HUES6 (cell line): ENCODE data around the gene OR2T35.
"Not testable (repeated sequence)": the region's sequence is repeated elsewhere in the genome, so short reads cannot be mapped to it uniquely, and the experiment has no call there.

Source experiments
- H3K27ac ChIP-seq: 2 replicates; pipeline ENCODE4 v1.7.0; 2013; ENCODE audit warnings: low read depth, mild to moderate bottlenecking, low read length, inconsistent platforms
- H3K27me3 ChIP-seq: 2 replicates; pipeline ENCODE4 v1.6.1; 2013; ENCODE audit warnings: low read length; ENCODE audit not compliant: control insufficient read depth, insufficient read depth
- H3K36me3 ChIP-seq: 2 replicates; pipeline ENCODE4 v1.6.1; 2013; ENCODE audit warnings: low read length; ENCODE audit not compliant: control insufficient read depth, insufficient read depth
- H3K4me1 ChIP-seq: 2 replicates; pipeline ENCODE4 v1.6.1; 2013; ENCODE audit warnings: low read length; ENCODE audit not compliant: control insufficient read depth, insufficient read depth
- H3K4me3 ChIP-seq: 2 replicates; pipeline ENCODE4 v1.5.1; 2013; ENCODE audit warnings: low read depth, low read length
- H3K9ac ChIP-seq: one replicate; pipeline ENCODE4 v1.6.1; 2013; ENCODE audit warnings: mild to moderate bottlenecking, low read length
- H3K9me3 ChIP-seq: 2 replicates; pipeline ENCODE4 v1.6.1; 2013; ENCODE audit warnings: low read depth, low read length; ENCODE audit not compliant: control insufficient read depth, insufficient read depth

Gene OR2T35, protein sequence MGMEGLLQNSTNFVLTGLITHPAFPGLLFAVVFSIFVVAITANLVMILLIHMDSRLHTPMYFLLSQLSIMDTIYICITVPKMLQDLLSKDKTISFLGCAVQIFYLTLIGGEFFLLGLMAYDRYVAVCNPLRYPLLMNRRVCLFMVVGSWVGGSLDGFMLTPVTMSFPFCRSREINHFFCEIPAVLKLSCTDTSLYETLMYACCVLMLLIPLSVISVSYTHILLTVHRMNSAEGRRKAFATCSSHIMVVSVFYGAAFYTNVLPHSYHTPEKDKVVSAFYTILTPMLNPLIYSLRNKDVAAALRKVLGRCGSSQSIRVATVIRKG

DNA sequence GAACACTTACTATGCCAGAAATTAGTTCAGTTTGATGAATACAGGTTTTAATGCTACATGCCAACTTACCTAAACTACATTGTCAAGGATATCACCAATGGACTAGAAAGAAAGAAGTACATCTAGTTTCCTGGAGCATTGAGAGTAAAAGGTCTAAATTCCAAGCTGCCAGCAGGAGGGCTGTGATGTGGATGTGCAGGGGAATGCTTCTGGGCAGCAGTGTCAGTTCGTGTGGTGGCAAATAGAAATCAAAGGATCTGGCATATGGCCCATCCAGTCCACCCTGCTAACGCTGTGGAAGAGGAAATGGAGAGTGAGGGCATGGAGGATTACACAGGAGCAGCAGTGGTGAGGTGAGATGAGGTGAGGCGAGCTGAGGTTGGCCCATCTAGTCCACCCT lies at the start of gene OR2T35:
Gene OR2T35 (minus strand): TSS at position 101 of the 400 bp plus-strand sequence. CDS start 6,020 bp downstream, outside the sequence.
- not testable (repeated sequence) for H3K9me3 ChIP-seq, H3K27ac ChIP-seq, H3K4me3 ChIP-seq, H3K27me3 ChIP-seq, H3K4me1 ChIP-seq, H3K36me3 ChIP-seq, H3K9ac ChIP-seq

DNA sequence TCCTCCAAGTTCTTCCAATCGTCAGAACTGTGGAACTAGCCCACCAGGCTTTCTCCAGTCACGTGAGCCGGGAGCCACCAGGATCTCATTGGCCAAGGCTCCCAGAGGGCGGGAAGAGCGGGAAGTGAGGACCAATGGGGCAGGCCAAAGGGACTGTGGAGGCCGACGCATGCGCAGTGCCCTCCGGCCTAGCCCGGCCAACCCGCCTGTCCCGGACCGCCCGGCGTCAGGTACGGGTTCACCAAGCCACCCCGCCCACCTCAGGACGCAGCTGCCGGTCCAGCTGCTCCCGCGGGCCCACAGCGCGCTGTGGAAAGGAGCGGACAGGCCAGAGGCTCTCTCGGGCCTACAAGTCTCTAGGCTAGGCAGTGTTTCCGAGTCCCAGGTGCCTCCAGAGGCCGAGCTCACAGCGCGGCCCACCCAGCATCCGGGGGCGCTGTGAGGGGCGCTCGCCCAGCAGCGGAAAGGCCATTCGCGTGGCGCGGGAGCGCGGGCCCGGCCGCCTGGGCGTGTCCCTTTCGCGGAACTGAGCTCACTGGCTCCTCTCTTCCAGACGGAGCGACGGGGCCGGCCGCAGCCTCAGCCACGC lies 46.6 kb upstream of the OR2T35 start:
- no peak overlapping the region for H3K4me3 ChIP-seq

DNA sequence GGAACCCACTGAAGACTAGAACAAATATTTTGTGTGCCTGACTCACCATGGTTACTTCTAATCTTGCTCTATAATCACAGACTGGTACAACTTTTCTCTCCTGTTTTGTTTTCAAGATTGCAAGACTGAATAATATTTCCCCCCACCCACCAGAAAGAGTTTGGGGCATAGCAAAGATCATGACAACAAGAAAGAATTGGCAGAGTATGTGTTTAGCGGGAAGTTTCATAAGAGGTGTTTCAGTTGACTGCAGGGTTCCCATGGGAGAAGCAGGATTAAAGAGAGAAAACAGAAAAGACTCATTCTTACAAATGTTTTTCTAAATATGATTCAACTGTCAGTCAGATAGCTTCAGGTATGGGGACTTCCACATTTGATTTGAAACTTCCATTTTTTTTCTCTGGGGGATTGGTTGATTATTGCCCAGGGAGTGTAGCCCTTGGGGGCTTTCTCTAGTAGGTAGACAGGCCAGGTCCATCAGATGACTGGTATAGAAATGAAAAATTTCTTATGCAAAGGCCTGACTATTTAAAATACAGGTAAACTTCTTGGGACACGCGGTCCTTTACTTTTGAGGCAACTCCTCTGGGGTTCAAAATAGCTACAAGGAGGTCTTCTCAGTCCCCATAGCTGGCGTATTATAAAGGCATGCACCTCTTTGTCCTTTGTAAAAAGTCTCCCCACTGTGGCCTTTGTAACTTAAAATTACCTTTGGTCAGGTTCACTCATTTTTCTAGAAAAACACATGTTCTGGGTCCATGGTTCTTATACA lies 43.6 kb upstream of the OR2T35 start:
- Histone ChIP-seq H3K27me3 (no peaks in the 10 kb centered on the region), H3K4me3 (no peak overlapping the region), H3K27ac (no peak overlapping the region), H3K9me3 (peaks cover 36% of the 10 kb centered on the region), H3K4me1 (no peaks in the 10 kb centered on the region), H3K36me3 (no peaks in the 10 kb centered on the region), H3K9ac (no peak overlapping the region)

More for the DNA sequence above, 46.6 kb upstream of the OR2T35 start:
- Histone ChIP-seq H3K36me3 (no peaks in the 10 kb centered on the region), H3K4me1 (no peaks in the 10 kb centered on the region), H3K9me3 (peaks cover 43% of the 10 kb centered on the region), H3K27ac (no peak overlapping the region), H3K27me3 (no peaks in the 10 kb centered on the region), H3K9ac (no peak overlapping the region)

DNA sequence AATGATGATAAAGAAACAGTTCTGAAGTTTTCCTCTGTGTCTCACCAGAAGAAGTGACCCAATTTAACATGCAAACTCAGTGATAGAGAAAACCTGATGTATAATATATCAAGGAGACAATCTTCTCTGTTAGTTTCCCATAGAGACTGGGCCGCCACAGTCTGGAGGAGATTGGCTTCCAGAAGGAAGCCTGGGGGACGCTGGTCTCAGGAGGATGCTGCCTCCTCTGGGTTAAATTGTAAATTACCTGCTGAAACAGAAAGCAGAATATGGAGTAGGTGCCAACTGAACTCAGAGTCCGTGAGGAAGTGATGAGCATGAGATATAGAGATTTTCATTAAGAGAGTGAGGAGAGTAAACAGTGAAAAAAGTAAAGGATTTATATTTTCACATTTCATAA lies 41.7 kb upstream of the OR2T35 start:
- peaks cover 33% of the 10 kb centered on the region; the same call in 1 of the 2 replicates for H3K9me3 ChIP-seq
- no peak overlapping the region for H3K27ac ChIP-seq
- no peaks in the 10 kb centered on the region for H3K36me3 ChIP-seq
- no peak overlapping the region for H3K9ac ChIP-seq
- H3K4me3 ChIP-seq: no peak overlapping the region
- no peaks in the 10 kb centered on the region for H3K4me1 ChIP-seq
- H3K27me3 ChIP-seq: no peaks in the 10 kb centered on the region; the same call in 1 of the 2 replicates

DNA sequence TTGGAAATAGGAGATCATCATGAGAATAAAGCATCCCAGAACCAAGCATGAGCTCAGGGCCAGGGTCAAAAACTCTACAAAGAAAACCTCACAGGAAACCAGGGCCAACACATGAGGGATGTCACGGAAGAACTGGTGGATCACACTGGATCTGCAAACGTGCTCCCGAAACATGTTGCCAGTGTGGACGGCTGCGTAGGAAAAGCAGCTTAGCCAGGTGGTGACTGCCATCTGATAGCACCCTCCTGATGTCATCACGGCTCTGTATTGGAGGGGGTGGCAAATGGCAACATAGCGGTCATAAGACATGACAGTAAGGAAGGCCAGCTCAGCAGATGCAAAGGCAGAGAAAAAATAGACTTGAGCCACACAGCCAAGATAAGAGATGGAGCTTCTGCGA lies 36.6 kb upstream of the OR2T35 start:
- no peaks in the 10 kb centered on the region; the same call in 1 of the 2 replicates for H3K27me3 ChIP-seq
- peaks cover 39% of the 10 kb centered on the region; the same call in 1 of the 2 replicates for H3K9me3 ChIP-seq
- no peak overlapping the region for H3K27ac ChIP-seq
- H3K36me3 ChIP-seq: no peaks in the 10 kb centered on the region
- no peak overlapping the region for H3K9ac ChIP-seq
- H3K4me1 ChIP-seq: no peaks in the 10 kb centered on the region
- H3K4me3 ChIP-seq: no peak overlapping the region

DNA sequence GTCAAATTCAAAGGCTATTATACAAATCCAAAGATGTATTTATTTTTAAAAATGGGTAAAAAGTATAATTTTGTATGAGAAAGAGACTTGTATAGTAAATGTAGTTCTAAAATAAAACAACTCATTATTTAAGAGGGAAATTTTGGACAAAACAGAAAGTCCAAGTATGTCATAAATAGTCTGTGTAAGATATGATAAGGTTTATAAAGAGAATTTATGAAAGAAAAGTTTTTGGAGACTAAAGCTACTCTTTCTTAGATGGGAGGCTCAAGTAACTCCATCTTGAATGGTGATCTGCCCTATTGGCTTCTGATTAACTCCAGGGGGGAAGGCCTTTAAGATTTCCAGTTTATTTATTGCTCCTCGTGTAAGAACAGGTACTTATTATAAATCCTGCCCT lies 24.9 kb upstream of the OR2T35 start:
- H3K9me3 ChIP-seq: peaks cover 43% of the 10 kb centered on the region

DNA sequence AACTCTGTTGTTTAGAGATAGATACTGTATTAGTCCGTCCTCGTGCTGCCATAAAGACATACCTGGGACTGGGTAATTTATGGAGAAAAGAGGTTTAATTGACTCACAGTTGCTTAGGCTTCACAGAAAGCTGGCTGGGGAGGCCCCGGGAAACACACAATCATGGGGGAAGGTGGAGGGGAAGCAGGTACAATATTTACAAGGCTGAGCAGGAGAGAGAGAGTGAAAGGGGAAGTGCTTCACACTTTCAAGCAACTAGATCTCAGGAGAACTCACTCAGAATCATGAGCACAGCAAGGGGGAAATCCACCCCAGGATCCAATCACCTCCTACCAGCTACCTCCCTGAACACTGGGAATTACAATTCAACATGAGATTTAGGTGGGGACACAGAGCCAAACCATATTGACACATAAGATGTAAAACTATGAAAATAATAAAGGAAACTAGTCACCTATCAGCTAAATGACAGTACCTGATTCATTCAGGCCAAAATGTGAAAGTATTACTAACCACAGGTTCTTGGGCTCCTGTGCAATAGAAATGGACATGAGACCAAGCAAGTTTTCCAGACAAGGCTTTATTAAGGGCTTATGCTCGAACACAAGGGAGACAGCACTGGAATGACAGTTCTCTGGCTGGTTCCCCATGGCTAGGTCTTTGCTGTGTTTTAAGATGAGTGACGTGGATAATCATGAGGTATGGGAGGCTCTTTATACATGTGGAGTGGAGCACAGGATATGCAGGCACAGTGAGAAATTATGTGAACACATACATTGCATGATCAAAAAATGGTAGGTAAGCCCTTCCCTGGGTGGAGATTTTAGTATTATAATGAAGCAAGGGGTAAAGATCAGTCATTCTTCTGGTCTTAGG lies 18.6 kb upstream of the OR2T35 start:
- not testable (repeated sequence) for H3K27me3 ChIP-seq, H3K36me3 ChIP-seq, H3K4me1 ChIP-seq, H3K27ac ChIP-seq, H3K4me3 ChIP-seq, H3K9ac ChIP-seq
- H3K9me3 ChIP-seq: peaks cover 21% of the 10 kb centered on the region

More for the DNA sequence above, 24.9 kb upstream of the OR2T35 start:
- Histone ChIP-seq H3K36me3 (no peaks in the 10 kb centered on the region), H3K9ac (no peak overlapping the region), H3K27ac (no peak overlapping the region), H3K4me3 (no peak overlapping the region), H3K27me3 (no peaks in the 10 kb centered on the region), H3K4me1 (no peaks in the 10 kb centered on the region)

DNA sequence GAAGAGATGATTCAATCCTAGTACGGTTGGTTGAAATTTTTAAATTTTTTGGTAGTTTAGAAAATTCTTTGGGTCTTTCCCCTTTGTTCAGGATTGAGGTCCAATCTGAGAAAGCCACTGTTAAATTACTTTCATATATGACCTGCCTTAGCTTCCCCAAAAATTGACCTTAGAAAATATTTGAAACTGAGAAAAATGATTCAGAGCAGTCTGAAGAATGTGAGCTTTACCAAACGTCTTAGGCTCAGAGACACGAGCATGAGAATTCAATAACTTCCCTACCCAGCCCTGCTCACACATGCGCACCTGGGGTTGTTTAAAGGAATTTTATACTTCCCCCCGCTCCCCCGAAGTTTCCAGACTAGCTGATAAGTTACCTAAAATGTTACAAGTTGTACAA lies 11.7 kb upstream of the OR2T35 start:
- H3K4me3 ChIP-seq, H3K9me3 ChIP-seq, H3K4me1 ChIP-seq, H3K9ac ChIP-seq, H3K27me3 ChIP-seq, H3K27ac ChIP-seq, H3K36me3 ChIP-seq: not testable (repeated sequence)

DNA sequence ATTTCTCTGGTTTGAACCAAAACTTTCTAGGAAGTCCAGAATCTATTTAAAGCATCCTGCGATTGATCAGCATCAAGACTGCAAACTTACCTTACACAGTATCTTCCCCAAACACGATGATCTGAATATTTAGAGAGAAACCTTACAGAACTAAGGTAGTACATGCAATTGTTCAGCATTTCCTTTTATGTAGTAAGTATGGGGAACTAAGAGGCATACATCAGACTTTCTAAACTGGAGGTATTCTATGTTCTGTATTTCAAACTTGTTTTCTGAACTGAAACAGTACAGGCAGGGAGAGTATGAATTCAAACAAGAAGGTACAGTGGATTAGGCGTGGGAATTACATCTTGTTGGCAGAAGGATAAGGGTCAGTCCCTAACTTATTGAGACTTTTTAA lies 10.3 kb upstream of the OR2T35 start, which contains the start of gene OR2T27:
Gene OR2T27 (minus strand): TSS at position 175 of the 400 bp plus-strand sequence. CDS start 4,644 bp downstream, outside the sequence.
- H3K4me1 ChIP-seq, H3K36me3 ChIP-seq, H3K27ac ChIP-seq, H3K4me3 ChIP-seq, H3K9me3 ChIP-seq, H3K9ac ChIP-seq, H3K27me3 ChIP-seq: not testable (repeated sequence)

DNA sequence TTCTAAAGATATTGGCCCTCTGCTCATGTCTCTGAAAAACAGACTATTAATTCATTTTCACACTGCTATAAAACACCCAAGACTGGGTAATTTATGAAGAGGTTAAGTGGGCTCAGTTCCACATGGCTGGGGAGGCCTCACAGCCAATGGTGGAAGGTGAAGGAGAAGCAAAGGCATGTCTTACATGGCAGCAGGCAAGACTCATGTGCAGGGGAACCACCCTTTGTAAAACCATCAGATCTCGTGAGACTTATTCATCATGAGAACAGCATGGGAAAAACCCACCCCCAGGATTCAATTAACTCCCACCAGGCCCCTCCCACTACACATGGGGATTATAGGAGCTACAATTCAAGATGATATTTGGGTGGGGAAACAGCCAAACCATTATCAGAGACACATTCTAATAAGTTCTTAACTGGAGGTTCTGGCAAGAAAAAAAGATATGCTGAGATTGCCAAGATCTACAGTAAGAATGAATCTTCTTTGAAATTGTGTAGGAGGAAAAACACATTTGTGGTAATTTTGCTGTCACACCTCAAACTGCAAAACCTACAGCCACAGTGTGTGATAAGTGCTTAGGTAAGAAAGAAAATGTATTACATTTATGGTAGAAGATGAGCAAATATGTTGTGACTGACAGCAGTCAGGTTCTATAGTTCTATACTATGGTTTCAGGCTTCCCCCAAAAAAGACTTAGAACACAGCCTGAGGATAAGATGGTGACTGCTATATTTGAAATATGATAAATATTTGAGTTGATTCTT lies 3.9 kb upstream of the OR2T35 start:
- H3K27me3 ChIP-seq, H3K36me3 ChIP-seq, H3K4me3 ChIP-seq, H3K9ac ChIP-seq, H3K27ac ChIP-seq, H3K9me3 ChIP-seq, H3K4me1 ChIP-seq: not testable (repeated sequence)
